GM18507 (cell line): ENCODE data around the gene CNTN2.

Source experiments
- DNase-seq: peaks from one replicate; pipeline ENCODE4 v3.0.0; 2011; ENCODE audit warnings: low read depth; ENCODE audit not compliant: insufficient read length; ENCODE audit errors: extremely low spot score
- FAIRE-seq: peaks from 2 replicates; lab custom pipeline; 2011; peaks lifted over from hg19 to GRCh38; lab: Jason Lieb, UNC

CNTN2 gene

DNA sequence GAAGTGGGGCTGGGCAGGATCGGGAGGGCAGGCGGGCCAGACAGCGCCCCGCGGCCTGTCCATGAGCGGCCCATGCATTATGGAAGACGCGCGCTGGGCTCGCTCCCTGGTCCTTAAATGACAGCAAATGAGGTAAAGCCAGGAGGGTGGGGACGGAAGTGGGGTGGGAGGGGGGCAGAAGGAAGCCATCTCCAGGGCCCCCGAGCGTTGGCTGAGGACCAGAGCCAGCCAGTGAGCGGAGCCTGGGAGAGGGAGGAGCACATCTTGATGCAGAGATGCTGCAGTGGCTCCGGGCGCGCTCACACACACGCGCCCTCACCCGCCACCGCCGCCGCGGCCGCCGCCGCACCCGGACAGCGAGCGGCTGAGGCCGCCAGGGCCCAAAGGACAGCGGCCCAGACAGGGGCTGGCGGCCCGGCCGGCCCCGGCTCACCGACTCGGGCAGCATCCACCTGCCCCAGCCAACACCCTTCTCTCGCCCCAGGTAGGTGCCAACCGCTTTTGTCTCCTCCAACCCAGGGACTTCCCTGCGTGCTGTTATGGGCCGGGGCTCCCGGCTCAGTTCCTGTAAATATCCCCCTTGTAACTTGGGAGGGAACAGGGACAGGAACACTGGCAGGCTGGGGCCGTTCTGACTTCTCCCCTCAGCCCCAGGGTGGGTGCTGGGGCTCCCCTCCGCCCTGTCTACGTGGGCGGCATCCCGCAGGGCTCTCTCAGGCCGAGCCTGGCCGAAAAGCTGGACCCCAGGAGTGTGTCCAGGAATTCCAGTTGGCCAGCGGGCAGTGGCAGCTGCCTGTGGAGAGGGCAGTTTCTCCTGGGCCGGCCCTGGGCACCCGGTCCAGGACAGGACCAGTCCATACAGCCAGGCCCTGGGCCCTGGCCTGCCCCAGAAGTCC lies at the start of gene CNTN2:
Gene CNTN2 (plus strand): TSS at position 302 of the 896 bp plus-strand sequence. CDS start 9,974 bp downstream, outside the sequence.
- FAIRE-seq = no peak
- no peak for DNase-seq

- DNase-seq = no peak
- FAIRE-seq = no peak
Measured at GRCh38 chr1:204994086-204994862, 48.7 kb upstream of the CNTN2 start.

GRCh38 chr1:204996981-204997380 lies 46.0 kb upstream of the CNTN2 start:
- no peak for DNase-seq
- FAIRE-seq = no peak

DNA sequence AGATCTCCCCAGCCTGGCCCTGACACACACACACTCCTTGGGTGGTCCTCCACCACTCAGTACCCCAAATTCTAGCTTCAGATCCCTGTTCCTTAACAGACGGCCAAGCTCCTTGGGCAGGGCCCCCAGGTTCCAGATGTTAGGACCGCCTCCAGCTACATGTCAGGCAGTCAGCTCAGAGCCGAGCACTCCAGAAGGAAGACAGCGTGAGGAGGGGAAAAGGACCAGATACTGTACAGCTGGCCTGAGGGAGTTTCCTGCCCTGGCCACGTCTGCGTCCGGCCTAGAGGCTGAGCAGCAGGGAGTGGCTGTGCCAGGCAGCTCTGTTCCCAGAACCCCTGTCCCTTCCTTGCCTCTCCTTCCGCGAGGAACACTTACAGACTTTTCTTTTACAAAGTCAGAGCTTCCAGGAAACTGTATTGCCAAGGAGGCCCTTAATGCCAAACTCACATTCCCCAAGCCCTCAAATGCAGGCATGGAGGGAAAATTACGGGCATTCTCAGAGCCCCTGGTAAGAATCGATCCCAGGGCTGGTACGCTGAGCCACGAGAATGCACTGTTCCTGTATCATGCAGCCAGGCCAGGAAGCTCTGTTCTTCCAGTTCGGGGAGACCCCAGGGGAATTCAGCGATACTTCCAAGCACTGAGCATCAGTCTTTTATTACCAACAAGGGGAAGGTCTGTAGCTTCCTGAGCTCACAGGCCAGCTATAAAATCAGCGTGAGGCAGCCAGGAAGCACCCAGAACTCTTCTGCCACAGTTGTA lies 45.2 kb upstream of the CNTN2 start:
- FAIRE-seq (no peak), DNase-seq (no peak)

- FAIRE-seq (no peak), DNase-seq (no peak)
Measured at GRCh38 chr1:205001162-205001561, 41.9 kb upstream of the CNTN2 start.

- DNase-seq (no peak), FAIRE-seq (no peak)
Measured at GRCh38 chr1:205002705-205003104, 40.3 kb upstream of the CNTN2 start.

DNA sequence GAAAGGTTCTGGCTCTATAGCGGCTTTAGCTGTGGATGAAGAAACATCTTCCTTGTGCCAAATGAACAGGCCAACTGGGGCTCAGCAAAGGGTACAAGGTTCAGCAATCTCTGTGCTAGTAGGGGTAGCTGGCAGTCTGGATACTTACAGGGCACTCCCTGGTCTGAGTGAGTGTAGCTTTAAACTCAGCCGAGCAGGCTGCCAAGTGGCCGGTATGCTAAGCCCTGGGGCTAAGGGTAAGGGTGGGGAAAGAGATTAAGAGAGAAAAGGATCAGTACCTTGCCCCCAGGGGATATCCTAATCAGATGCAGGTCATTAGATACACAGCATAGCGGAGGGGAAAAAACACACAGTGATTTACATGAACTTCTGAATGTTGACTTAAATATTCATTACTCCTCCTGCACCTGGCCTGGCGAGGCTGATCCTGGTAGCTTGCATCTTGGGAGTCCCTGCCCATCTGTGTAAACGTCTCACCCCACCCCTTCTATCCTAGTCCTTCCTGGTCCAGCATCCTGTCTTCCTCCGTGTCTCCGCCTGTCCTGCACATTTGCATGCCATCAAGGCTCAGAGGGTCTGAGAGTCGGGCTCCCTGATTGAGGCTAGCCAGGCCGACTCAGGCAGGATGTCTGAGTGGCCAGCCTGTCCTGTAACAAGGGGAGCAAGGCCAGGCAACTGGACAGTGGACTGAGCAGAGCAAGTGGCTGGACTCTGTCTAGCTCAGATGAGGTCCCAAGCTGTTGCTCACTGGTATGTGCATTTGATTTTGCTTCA lies 39.5 kb upstream of the CNTN2 start:
- DNase-seq = no peak
- FAIRE-seq = no peak

DNA sequence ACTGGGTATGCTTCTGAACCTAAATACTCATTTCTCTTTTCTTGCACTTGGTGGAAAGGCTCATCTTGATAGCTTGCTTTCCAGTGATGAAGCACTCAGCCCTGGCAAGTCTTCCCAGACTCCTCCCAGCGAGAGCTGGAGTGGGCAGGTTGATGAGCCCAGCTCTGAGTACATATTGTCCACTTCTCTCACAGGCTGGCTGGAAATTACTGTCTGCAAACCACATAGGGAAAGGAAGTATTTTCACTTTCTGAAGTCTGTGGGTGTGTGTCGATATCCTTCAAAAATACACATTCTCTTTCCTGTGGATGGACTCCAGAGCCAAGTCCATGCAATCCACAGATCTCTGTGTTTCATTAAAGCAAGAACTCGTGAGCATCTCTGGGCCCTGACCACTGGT lies 38.7 kb upstream of the CNTN2 start:
- no peak for DNase-seq
- FAIRE-seq = no peak

DNA sequence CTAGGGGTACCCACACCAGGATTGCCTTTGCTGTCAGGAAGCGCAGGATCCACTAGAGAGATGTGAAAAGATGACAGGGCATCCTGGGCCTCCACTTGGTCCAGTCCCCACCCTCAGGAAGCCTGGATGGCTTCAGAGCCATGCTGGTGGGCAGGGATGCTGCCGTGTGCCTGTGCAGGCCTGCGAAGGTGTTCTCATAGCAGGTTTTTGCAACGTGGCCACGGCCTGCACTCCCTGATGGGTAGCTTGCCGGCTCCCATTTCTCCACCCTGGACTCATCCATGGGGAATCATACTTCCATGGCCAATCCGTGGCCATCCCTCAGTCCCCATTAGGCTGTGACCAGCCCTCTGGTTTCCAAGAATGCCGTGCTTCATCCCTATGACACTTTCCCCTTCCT lies 34.1 kb upstream of the CNTN2 start:
- DNase-seq = no peak
- no peak for FAIRE-seq

- FAIRE-seq (no peak), DNase-seq (no peak)
Measured at GRCh38 chr1:205009670-205010069, 33.3 kb upstream of the CNTN2 start.

DNA sequence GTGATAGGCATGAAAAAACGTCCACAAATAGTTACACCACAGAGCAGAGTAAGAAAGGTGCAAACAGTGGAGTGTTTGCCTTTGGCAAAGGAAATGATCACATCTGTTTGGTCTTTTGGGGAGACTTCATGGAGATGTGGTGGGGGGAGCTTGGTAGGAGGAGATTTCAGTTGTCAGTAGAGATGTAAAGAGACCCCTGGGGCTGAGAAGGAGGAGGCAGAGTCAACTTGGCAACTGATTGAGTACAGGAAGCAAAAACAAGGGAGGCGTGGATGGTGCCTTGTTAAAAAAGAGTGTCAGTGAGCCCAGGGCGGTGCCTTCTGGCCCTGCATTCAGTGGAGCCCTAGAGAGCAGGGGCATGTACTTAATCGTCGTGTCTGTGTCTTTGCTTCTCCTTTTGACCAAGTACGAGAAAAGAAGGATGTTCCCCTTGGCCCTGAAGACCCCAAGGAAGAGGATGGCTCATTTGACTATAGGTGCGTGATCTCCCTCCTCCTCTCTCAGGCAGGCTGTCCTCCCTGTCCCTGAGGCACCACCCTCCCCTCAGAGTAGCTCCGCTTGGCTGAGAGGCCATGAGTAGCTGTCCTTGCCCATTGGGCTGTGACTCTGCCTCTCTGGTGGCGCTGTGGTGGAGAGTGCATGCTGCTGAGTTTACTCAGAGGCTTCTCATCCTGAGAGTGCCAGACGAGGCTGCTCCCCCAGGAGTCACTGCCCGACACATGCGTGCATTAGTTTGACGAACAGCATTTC lies 30.4 kb upstream of the CNTN2 start:
- no peak for DNase-seq
- no peak for FAIRE-seq

- DNase-seq = no peak
- FAIRE-seq = no peak
Measured at GRCh38 chr1:205013683-205014367, 29.2 kb upstream of the CNTN2 start.

GRCh38 chr1:205014783-205015182 lies 28.2 kb upstream of the CNTN2 start:
- FAIRE-seq = no peak
- no peak for DNase-seq

DNA sequence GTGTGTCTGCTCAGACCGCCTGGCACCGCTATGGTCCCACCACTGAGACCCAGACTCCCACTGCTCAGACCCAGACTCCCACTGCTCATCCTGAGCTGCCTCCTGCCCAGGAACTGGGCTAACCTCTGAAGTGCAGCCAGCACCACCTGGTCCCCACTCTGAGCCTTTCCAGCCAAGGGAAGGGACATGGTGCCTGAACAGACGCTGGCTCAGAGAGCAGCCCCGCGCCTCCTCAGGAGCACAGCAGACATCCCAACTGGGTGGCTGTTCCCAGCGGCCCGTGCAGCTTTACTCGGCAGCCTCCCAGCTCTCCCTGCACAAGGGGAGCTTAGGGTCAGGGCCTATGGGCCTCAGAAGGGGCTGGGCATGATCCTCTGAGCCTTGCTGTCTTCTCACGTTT lies 27.8 kb upstream of the CNTN2 start:
- no peak for FAIRE-seq

DNA sequence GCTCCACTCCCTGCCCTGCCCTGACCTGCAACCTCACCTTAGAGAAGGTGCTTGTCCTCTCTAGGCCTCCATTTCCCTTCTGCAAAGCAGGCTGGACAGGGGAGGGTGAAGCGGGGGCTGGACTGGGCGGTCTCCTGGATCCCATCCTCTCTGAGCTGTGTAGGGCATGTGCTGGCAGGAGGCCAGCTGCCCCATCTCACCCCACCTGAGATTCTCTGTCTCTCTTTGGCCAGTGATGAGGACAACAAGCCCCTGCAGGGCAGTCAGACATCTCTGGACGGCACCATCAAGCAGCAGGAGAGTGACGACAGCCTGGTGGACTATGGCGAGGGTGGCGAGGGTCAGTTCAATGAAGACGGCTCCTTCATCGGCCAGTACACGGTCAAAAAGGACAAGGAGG lies 26.9 kb upstream of the CNTN2 start:
- DNase-seq = no peak
- no peak for FAIRE-seq

More for the DNA sequence above, 27.8 kb upstream of the CNTN2 start:
- no peak for DNase-seq

- DNase-seq (no peak), FAIRE-seq (no peak)
Measured at GRCh38 chr1:205016584-205016983, 26.4 kb upstream of the CNTN2 start.

DNA sequence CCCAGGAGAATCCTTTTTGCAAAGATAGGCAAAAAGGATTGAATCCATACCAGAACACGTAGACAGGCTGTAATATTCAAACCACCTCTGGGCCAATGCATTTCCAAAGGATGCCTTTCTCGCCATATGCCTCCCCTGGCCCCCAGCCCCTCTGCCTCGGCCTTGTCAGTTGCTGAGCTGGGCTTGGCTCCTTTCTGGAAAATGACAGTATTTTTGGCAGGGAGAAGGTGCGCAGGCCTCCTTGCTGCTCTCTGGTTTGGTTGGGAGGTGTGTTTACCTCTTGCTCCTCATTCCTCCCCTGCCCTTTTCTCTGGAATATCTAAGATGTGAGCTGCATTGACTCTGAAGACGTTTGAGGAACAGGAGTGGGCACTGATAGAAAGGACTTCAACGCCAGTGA lies 26.0 kb upstream of the CNTN2 start:
- FAIRE-seq (no peak), DNase-seq (no peak)

DNA sequence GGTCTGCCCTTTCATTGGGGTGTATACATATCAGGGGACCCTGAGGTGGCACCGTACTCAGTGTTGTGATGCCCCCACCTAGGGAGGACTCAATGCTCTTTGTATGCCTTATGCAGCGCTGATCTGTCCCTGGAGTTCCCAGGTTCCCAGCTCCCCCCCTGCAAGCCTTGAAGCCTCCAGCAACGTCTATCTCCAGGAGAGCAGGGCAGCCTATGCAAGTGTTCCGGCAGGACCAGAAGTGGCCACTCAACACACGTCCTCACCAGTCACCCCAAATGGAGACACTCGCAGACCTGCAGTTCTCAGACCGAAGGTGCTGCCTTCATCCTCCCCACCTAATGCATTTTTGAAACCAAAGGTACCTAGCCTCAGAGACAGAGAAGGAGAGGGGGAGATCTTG lies 25.2 kb upstream of the CNTN2 start:
- DNase-seq (no peak), FAIRE-seq (no peak)
